Testis (tissue), 3 donors: Measurements from ENCODE around the gene RAB11FIP3. TPM values are rescaled to one million over a fixed set of nuclear protein-coding genes. Genes with fewer than 3 reads are reported as not detected.

Experiments
- DNase-seq: peaks from one replicate; pipeline ENCODE4 v3.0.0-alpha.2; 2019
- H3K27ac ChIP-seq, 2 donors: fragments of 200-600 bp; sonication (generic); one replicate each; pipeline ENCODE4 v1.5.1; 2019
- H3K27me3 ChIP-seq: fragments of 200-600 bp; sonication (generic); one replicate; pipeline ENCODE4 v1.5.1; 2019
- H3K36me3 ChIP-seq: fragments of 200-600 bp; sonication (generic); one replicate; pipeline ENCODE4 v1.5.1; 2017; ENCODE audit warnings: low read depth; ENCODE audit errors: missing control alignments
- H3K4me1 ChIP-seq: fragments of 200-600 bp; sonication (generic); one replicate; pipeline ENCODE4 v1.5.1; 2019
- H3K4me3 ChIP-seq, 2 donors: fragments of 200-600 bp; sonication (generic); one replicate each; pipeline ENCODE4 v1.5.1; 2017 to 2019
- H3K9me3 ChIP-seq: fragments of 200-600 bp; sonication (generic); one replicate; pipeline ENCODE4 v1.5.1; 2017
- CTCF ChIP-seq, 3 experiments: fragments of 450-650 bp in 2 of 3; fragments of 200-600 bp in 1 of 3; sonication (generic) in 1 of 3; IDR thresholded peaks; one replicate each; pipeline ENCODE4 v1.5.1; 2016 to 2019; ENCODE audit warnings: antibody characterized with exemption in 3 of 3, mild to moderate bottlenecking in 2 of 3, moderate library complexity in 1 of 3
- POLR2A ChIP-seq: fragments of 450-650 bp; IDR thresholded peaks from one replicate; pipeline ENCODE4 v1.6.1; 2017; ENCODE audit warnings: antibody characterized with exemption, mild to moderate bottlenecking, moderate library complexity
- WGBS, 2 donors: methylation state at CpG; one replicate each; pipeline ENCODE4 v1.1.5; 2018; 5-methylcytosine and 5-hydroxymethylcytosine counted together
- intact Hi-C: fragments of 100-400 bp; cut with DNase I; formaldehyde crosslinking; loops from one replicate; pipeline ENCODE4 v1.15.1; 2023; ENCODE audit warnings: low total_unique reads
- polyA plus RNA-seq: library from polyadenylated mRNA; stranded (reverse); fragments of 350-450 nt; fragmentation: Illumina TruSeq; extraction: RNeasy Lipid Tissue Mini Kit (QIAGEN cat#74804); gene quantifications from one replicate; pipeline ENCODE4 v1.2.3, GENCODE V29; 2014; ENCODE audit warnings: low read depth, low replicate concordance; ENCODE audit not compliant: insufficient read depth
- total RNA-seq, 2 donors: library from RNA; depleted of rRNA; stranded (reverse); fragments of >200 nt; gene quantifications; one replicate each; pipeline ENCODE4 v1.2.3, GENCODE V29; 2016

RAB11FIP3 gene
- total and polyA plus RNA-seq, 3 donors from 2014 or later: 61.7 to 186 (median 166) TPM

- Histone ChIP-seq H3K36me3 (no peaks in the 10 kb centered on the region), H3K4me1 (no peaks in the 10 kb centered on the region), H3K27me3 (no peaks in the 10 kb centered on the region), H3K27ac (no peak overlapping the region), H3K4me3 (no peak overlapping the region), H3K9me3 (no peaks in the 10 kb centered on the region)
- 91 to 92% methylated on average over 31 to 45 of the region's 45 CpGs for WGBS, 2 donors
- TF ChIP-seq CTCF (IDR thresholded peaks at IDR 0.05) (no peak), POLR2A (no peak)
- intact Hi-C loops: no loop called here
- no peak for DNase-seq
Observed at GRCh38 chr16:515175-515938, 89.9 kb downstream of the RAB11FIP3 start.

DNA sequence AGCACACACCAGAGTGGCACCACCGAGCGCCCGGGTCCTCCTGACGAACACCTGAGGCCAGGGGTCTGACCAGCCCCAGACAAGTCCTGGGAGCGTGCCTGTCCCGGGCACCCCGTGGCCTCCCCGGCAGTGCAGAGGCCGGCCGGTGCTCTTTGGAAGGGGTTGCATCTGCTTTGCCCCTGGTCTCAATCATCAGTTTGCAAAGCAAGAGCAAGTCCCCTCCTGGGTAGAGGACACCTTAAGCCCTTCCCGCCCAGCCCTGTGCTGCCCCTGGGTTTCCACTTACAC, 90.4 kb downstream of the RAB11FIP3 start:
- Histone ChIP-seq H3K36me3 (no peaks in the 10 kb centered on the region), H3K9me3 (no peaks in the 10 kb centered on the region), H3K27ac (no peak overlapping the region), H3K4me1 (no peaks in the 10 kb centered on the region), H3K4me3 (no peak overlapping the region), H3K27me3 (no peaks in the 10 kb centered on the region)
- WGBS, 2 donors: 96 to 100% methylated on average over 4 to 11 of the region's 11 CpGs
- DNase-seq: no peak
- TF ChIP-seq CTCF (IDR thresholded peaks at IDR 0.05) (no peak), POLR2A (no peak)
- intact Hi-C loops: no loop called here

- no peak for TF ChIP-seq CTCF (IDR thresholded peaks at IDR 0.05)
- H3K27me3 ChIP-seq: no peaks in the 10 kb centered on the region
- DNase-seq: no peak
- 87 to 91% methylated on average over 8 of the region's 8 CpGs for WGBS, 2 donors
- intact Hi-C loops: no loop called here
- H3K9me3 ChIP-seq: no peaks in the 10 kb centered on the region
- H3K27ac ChIP-seq: no peak overlapping the region
- H3K36me3 ChIP-seq: no peaks in the 10 kb centered on the region
- H3K4me1 ChIP-seq: no peaks in the 10 kb centered on the region
- no peak overlapping the region for H3K4me3 ChIP-seq
Observed at GRCh38 chr16:516301-516700, 90.9 kb downstream of the RAB11FIP3 start.

DNA sequence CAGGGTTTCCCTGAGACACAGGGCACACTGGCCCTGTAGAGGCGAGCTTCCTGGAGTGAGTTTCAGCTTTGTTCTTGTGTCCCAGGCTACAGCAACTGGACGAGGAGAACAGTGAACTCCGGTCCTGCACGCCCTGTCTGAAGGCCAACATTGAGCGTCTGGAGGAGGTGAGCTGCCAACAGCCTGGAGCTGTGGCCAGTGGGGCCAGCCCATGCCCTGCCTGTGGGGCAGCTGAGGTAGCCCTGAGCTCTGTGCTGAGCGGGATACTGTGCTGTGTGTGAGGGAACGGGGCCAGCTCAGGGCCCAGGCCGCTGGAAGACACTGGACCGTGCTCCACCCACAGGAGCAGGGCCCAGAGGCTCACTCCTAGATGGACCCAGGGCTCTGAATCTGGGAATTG, 93.4 kb downstream of the RAB11FIP3 start:
- Histone ChIP-seq H3K36me3 (no peaks in the 10 kb centered on the region), H3K27me3 (no peaks in the 10 kb centered on the region), H3K27ac (no peak overlapping the region), H3K9me3 (no peaks in the 10 kb centered on the region), H3K4me3 (no peak overlapping the region), H3K4me1 (no peaks in the 10 kb centered on the region)
- intact Hi-C loops: no loop called here
- no peak for DNase-seq
- TF ChIP-seq POLR2A: no peak
- WGBS, 2 donors: 74 to 77% methylated on average over 3 to 9 of the region's 9 CpGs

DNA sequence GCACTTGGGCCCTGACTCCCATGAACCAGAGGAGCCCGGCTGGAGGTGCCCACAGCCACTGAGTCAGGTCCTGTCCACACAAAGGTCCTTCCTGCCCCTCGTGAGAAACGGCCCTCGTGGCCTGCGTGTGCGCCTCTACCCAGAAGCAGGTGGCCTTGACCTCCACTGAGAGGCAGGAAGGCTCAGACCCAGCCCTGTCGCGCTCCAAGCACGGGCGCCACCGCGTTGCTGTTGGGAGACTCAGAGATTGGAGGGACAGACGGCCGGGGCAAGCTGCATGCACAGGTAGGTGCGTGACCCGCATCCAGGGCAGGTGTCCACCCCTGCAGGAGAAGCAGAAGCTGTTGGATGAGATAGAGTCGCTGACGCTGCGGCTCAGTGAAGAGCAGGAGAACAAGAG, 94.0 kb downstream of the RAB11FIP3 start:
- Histone ChIP-seq H3K27me3 (no peaks in the 10 kb centered on the region), H3K9me3 (no peaks in the 10 kb centered on the region), H3K36me3 (no peaks in the 10 kb centered on the region), H3K27ac (no peak overlapping the region), H3K4me3 (no peak overlapping the region), H3K4me1 (no peaks in the 10 kb centered on the region)
- WGBS, 2 donors: 90 to 95% methylated on average over 4 to 19 of the region's 19 CpGs
- DNase-seq: no peak
- intact Hi-C loops: no loop called here
- TF ChIP-seq CTCF (IDR thresholded peaks at IDR 0.05): no peak
- TF ChIP-seq POLR2A: no peak
